CD4-positive, alpha-beta T cell treated with Interleukin-6 at 100 ng/mL for 8 hours (primary cell): ENCODE data around the gene HERPUD1.
"Not testable (repeated sequence)": the region's sequence is repeated elsewhere in the genome, so short reads cannot be mapped to it uniquely, and the experiment has no call there.

Source experiments
- DNase-seq: peaks from one replicate; pipeline ENCODE4 v3.0.0-alpha.2; 2020; ENCODE audit warnings: mixed read lengths, low spot score

Gene HERPUD1

DNA sequence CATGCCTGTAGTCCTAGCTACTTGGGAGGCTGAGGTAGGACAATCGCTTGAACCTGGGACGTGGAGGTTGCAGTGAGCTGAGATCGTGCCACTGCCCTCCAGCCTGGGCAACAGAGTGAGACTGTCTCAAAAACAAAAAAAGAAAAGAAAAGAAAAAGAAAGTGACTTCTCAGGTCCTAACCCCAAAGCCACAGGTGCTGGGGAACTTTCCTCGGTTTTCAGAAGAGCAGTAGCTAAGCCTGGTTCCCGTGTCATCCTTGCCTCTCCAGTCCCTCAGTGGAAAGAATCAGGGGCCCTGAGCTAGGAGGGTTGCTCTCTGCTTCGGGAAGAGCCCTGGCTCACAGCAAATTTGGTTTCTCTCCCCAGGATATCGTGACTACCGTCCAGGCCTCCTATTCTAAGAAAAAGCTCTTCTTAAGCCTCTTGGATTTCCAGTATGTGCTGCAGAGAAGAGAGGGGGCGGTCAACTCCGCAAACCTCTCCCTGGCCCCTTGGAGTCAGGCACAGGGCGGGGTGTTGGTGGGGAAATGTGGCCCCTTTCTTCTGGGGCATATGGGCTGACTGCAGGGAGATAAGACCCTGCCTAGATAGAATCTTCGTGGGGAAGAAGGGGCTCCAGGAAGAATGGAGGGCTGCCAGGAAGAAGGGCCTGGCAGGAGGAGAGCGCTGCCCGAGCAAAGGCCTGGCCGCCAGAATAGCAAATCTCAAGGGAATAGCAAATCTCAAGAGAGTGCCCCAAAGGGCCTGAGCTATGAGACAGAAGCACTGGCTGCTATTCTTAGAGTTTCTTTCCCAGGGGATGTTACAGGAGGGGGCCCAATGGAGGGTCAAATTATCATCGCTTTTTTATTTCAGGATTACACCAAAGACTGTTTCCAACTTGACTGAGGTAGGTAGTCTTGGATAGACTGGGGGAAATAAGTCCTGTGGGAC is 49.1 kb downstream of the HERPUD1 start:
- no peak for DNase-seq

DNA sequence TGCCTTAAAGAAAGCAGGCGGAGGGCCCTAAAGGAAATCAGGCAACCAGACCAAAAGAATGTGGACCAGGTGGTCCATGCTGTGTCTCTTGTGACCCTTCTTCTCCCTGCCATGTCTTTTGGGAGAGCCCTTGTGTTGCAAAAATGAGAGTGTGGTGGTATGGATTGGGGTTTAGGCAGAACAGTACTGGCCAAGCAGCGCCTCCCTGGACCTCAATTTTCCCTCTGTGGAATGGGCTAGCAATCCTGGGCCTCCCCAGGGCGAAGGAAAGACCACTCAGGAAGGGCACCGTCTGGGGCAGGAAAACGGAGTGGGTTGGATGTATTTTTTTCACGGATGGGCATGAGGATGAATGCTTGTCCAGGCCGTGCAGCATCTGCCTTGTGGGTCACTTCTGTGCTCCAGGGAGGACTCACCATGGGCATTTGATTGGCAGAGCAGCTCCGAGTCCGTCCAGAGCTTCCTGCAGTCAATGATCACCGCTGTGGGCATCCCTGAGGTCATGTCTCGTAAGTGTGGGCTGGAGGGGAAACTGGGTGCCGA is 49.9 kb downstream of the HERPUD1 start:
- DNase-seq = no peak

DNA sequence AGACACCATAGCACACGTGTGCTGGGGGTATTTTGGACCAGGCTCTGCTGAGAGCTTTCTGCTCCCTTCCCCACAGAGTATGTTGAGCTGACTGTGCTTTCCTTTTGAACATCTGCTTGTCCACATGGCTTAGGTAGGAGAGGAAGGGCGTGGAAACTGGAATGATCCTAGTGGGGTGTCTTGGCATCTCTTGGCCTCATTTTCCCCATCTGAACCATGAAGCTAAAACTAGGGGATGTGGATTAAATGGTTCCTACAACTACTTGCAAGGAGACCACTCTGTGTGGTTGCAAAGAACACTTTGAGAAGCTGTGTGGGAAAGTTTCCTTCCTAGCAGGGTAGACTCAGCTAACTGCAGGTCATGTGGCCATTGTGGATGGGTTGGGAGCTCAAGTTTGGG is 50.8 kb downstream of the HERPUD1 start:
- DNase-seq = no peak

DNA sequence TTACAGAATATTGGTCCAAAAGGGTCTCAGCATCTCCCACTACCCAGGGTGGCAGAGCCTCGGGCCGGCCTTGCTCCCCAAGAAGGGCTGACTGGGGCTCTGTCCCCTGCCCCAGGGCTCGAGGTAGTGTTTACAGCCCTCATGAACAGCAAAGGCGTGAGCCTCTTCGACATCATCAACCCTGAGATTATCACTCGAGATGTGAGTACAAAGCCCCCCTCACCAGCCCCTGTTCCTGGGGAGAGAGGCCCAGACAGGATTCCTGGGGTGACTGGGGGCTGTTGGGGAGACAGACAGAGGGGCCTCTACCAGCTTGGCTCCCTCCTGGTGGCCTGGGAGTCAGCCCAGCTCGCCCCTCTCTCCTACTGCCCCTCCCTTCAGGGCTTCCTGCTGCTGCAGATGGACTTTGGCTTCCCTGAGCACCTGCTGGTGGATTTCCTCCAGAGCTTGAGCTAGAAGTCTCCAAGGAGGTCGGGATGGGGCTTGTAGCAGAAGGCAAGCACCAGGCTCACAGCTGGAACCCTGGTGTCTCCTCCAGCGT is 51.3 kb downstream of the HERPUD1 start:
- DNase-seq = no peak

DNA sequence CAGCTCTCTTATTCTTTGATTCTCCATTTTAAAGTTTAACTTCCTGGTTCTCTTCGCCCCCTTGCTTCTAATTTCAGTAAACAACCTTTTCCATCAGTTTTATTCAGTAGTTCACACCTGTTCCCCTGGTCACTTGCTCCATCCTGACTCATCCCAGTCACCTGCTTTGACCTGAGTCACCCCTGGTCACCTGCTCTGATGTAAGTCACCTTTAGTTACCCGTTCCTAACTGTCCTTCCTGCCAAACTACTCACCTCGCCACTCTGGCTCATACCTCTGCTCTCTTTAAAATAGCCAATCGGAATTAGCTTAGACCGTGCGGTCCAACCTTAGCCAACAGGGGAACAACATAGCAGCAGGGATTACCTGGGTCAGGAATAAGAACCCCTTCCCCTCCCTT is 52.7 kb downstream of the HERPUD1 start:
- no peak for DNase-seq

DNA sequence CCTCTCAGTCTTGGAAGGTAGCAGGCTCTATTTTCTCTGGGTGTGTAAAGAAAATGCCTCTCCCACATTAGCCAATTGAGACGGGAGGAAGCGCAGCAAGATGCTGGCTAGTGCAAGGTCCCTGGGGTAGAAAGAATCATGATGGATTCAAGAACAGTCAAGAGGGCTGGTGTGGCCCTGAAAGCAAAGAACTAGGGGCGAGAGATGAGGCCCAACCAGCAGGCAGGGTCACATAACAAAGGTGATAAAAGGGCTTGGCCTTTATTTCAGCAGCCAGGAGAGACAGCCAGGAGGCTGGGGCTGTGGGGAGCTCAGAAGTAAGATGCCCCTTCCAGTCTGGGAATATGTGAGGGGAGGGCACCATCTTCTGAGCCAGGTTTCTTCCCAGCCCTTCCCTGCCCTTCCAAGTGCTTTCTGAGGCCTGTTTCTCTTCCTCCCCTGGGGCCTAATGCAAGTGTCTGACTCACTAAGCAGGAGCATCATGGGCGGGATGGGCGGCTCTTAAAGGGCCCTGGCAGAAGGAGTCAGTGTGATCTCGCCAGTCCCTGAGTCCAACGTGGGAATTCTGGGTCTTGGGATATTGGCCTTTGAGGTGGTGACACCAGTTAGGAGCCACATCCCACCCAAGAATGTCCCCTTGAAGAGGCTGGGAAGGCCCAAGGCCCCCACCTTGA is 53.5 kb downstream of the HERPUD1 start:
- no peak for DNase-seq

DNA sequence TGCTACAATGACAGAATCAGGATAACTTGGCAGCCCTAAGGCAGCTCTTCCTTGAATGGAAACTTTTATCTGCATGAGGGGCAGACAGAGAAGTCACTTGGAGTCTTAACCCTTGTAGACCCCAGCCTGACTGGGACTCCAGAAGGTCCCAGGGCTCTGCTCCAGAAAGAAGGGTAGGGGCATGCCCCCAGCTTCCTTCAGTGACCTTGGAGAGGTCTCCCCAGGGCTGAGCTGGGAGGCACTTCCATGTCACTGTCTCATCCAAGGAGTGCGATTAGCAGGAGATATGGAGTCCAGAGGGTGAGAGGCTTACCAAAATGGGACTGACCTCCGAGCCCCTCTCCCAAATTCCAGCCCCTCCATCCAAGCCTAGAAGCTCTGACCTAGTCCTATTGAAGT is 54.0 kb downstream of the HERPUD1 start:
- no peak for DNase-seq

DNA sequence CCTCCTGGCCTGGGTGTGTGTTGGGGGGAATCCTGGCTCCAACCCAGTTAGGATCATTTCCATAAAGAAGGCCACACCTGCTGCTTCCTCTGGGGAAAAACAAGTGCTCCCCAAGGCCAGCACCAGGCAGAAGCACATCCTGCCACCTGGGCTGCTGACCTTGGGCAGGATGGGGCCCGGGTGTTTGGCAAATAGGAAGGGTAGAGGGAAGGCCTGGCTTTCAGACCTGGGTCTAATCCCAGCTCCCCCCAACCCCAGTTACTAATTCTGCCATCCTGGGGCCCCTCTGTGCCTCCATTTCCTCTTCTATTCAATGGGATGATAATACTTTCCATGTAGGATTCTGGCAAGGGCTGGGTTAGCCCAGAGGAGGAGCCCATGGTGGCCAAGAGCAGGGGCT is 54.4 kb downstream of the HERPUD1 start:
- DNase-seq = no peak

DNA sequence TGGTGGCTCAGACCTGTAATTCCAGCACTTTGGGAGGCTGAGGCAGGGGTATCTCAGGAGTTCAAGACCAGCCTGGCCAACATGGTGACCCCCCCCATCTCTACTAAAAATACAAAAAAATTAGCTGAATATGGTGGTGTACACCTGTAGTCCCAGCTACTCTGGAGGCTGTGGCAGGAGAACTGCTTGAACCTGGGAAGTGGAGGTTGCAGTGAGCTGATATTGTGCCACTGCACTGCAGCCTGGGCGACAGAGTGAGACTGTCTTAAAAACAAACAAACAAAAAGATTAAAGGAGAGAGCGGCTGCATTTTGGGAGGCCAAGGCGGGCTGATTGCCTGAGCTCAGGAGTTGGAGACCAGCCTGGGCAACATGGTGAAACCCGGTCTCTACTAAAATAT is 55.0 kb downstream of the HERPUD1 start:
- DNase-seq = not testable (repeated sequence)

DNA sequence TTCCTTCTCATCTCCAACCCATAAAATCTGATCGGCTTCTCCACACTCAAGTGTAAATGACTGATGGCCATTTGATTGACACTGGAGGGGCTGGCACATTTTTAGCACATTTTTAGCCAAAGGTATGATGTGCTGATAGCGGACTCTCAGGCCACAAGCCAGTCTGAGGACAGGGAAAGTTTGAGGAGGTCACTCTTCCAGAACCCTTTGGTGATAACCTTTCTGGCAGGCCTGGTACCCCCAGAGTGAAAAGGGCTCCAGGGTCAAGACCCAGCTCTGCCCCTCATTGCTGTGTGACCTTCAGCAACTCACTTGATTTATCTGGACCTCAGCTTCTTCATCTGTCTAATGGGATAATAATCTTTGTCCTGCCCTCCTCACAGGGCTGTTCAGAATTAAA is 55.8 kb downstream of the HERPUD1 start:
- no peak for DNase-seq

DNA sequence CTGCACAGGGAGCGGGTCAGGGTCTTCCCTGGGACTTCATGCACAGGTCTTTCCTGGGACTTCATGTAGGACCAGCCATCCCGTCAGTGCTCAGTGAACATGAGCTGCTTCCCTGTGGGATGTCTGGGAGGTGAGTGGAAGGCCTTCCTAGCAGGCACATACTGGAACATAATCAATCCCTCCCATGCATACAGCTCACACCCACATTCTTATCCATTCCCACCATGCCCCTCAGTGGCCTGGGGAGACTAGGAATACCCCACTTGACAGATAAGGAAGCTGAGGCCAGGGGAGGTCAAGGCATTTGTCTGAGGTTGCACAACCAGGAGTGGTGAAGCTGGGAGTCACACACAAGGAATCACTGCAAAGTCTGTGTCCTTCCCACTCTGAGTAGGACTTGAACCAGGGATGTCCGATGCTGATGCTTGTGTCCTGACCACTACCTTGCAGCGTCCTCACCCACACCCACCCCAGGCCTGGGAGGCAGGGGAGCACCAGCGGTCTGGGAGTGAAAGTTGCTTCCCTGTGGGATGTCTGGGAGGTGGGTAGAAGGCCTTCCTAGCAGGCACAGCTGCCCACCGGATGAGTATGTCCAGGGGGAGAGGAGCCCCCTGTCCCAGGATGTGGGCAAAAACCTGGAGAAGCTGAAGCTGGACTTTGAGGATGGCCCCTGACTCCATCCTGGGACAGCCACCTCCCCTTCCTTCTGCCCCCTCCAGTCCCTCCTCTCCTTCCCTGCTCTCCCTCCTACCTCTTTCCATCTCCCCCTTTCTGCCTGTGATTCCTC is 56.4 kb downstream of the HERPUD1 start:
- DNase-seq = no peak

DNA sequence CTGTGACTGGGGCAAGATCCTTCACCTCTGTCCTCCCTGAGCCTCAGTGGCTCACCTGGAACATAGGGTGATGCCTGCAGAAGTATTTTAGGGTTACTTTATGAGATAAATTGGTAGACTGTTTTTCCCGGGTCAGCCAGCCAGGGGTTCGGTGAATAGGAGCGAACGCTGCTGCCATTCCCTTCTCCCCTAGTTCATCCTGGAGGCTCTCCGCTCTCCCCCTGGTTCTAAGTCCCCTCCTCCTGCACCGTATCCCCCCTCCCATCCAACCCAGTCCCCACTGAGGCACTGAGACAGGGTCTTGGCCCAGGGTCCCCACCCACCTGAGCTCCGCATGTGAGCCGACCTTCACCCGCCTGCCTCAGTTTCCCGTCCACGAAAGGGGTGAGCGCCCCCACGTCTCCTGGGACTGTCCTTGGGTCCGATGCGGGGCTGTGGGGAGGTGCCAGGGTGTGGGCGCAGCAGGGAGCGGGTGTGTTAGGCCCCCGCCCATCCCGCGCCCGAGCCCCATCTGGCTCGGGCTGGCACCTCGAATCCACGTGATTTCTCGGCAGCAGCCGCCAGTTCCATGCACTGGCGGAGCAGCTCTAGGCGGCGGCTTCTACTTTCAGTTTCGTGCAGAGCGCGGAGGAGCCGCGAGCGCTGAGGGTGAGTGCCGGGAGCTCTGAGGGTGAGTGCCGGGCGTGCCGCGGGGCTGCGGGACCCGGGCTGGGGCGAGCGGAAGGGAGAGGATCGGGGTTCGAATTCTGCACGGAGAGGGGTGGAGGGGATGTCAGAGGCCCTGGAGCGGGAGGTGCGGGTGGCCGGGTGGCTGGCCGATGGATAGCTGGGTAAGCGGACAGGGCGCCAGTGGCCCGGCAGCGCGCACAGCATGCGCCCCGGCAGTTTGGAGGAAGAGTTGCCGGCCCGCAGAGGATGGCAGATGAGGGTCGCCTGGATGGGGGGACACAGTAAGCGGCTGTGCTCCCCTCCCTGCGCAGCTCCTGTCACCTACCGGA is 57.3 kb downstream of the HERPUD1 start, which contains the start of gene NLRC5:
Gene NLRC5 (plus strand): TSS at position 610 of the 998 bp plus-strand sequence. CDS start 31,156 bp downstream, outside the sequence.
- DNase-seq = peak; percentile 90

DNA sequence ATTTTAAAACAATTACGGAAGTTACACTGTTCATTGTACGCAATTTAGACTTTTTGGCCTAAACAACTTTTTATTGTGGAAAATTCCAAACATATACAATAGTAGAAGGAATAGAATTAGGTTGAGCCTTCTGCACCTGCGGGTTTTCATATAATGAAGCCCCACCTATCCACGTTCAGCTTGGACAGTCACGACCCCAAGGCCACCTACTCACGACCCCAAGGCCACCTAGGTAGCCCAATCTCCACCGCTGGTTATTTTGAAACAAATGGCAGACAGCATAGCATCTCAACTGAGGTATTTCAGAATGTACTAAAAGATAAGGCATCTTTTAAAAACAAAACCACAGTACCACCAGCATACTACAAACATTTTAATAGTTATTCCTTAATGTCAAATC is 58.0 kb downstream of the HERPUD1 start:
- DNase-seq = no peak

DNA sequence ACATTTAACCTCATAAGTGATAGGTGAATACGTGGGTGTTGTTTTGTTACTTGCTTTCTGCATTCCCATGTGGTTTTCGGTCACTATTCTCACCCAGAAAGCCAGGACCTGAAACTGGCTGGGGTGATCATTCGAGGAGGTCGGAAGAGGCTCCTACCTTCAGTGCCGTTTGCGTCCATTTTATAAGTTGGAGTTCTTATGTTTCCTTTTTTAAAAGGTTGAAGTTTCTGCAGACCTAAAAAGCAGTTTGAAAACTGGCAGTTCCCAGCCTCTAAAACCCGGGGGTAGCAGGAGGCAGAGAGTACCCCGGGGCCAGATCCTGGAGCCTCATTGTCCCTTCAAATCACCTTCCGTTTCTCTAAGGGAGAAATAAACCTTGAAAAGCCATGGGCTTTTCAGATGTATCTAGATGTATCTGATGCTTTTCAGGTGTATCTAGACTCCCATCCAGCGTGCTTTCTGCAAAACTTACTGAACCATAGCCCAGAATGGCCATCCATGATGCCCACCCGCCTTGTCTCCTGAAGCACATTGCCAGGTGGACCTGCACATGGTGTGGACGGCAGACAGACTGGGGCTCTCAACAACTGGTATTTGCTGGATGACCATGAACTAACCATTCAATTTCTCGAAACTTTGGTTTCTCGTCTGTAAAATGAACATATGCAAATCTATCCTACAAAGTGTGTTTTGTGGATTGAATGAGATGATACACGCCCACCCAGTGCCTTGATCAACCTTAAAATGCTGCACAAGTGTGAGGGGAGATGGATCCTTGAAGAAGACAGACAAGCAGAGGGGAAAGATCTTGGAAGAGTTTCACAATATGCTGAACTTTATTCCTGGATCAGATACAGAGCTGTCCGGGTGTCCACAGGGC is 58.7 kb downstream of the HERPUD1 start:
- DNase-seq = no peak

DNA sequence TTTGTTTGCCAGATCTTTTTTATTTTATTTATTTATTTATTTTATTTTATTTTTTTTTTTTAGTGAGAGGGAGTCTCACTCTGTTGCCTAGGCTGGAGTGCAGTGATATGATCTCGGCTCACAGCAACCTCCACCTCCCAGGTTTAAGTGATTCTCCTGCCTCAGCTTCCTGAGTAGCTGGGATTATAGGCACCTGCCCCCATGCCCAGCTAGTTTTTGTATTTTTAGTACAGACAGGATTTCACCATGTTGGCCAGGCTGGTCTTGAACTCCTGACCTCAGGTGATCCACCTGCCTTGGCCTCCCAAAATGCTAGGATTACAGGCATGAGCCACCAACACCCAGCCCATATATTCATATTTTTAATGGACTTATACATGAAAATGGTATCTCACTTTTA is 60.5 kb downstream of the HERPUD1 start:
- not testable (repeated sequence) for DNase-seq

DNA sequence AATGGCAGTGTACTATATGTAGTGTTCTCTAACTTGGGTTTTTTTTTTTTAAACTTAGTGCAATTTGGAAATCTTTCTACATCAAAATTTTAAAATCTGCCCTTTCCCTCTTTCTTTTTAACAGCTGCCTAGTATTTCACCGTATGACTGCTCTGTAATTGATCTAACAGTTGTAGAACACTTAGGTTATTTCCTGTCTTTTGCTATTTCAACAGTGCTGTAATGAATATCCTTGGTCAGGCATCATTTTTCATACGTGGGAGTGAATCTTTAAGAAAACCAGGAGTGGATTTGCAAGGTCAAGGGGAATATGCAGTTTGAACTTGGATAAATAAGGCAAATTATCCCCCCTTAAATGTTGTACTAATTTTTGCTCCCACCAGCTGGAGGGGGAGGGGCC is 61.3 kb downstream of the HERPUD1 start:
- no peak for DNase-seq

DNA sequence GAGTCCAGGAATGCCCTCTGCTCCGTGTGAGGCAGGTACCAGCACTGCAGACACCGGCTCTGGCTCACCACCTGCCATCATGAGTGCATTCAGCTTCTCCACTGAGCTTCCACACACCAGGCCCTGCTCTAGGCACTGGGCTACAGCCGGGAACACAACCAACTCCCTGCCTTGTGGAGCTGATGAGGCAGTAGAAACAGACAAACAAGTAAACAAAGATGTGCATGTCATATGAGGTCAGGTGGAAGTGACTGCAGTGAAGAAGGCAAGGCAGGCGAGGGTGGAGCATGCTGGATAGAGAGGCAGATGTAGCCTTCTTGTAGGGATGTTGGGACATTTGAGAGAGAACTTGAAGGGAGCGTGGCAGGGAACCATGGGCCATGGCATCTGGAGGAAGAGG is 62.4 kb downstream of the HERPUD1 start:
- DNase-seq = no peak
